H1 (cell line): ENCODE data around the gene FHIT.

ENCODE experiments used
- EGR1 ChIP-seq: IDR thresholded peaks from 2 replicates; pipeline ENCODE4 v1.6.1; 2011; ENCODE audit warnings: low read depth, low read length, borderline replicate concordance
- EZH2 ChIP-seq: fragments of 200-600 bp; sonication (generic); IDR thresholded peaks from 2 replicates; pipeline ENCODE4 v1.7.1; 2012; ENCODE audit warnings: low read depth, mild to moderate bottlenecking, moderate library complexity, low read length, inconsistent platforms; ENCODE audit not compliant: severe bottlenecking
- HDAC2 ChIP-seq, 2 experiments: fragments of 300-600 bp in 1 of 2; sonication (generic) in 1 of 2; IDR thresholded peaks; 2 replicates each; pipeline ENCODE4 v1.6.1; 2011 to 2012; ENCODE audit warnings: low read depth in 2 of 2, low read length in 2 of 2, mild to moderate bottlenecking in 2 of 2, moderate library complexity in 2 of 2, borderline replicate concordance in 1 of 2, inconsistent platforms in 1 of 2
- JUND ChIP-seq: IDR thresholded peaks from 2 replicates; pipeline ENCODE4 v1.6.1; 2011; ENCODE audit warnings: mild to moderate bottlenecking, improper control_type of control experiment, low read length
- POLR2AphosphoS5 ChIP-seq: IDR thresholded peaks from 2 replicates; pipeline ENCODE4 v1.6.1; 2011; ENCODE audit warnings: low read depth, low read length
- RAD21 ChIP-seq, 2 experiments: IDR thresholded peaks in 1 of 2; conservative IDR thresholded peaks in 1 of 2; 2 replicates each; pipeline ENCODE4 v1.6.1; 2011; ENCODE audit warnings: low read depth in 2 of 2, low read length in 2 of 2, improper control_type of control experiment in 1 of 2, inconsistent platforms in 1 of 2, mild to moderate bottlenecking in 1 of 2, moderate library complexity in 1 of 2
- SP1 ChIP-seq: IDR thresholded peaks from 2 replicates; pipeline ENCODE4 v1.6.1; 2011; ENCODE audit warnings: low read depth, low read length
- TEAD4 ChIP-seq: IDR thresholded peaks from 2 replicates; pipeline ENCODE4 v1.6.1; 2012; ENCODE audit warnings: low read depth, low read length, inconsistent platforms, mixed read lengths
- TF ChIP-seq, protein P1 (sequence below): IDR thresholded peaks from 2 replicates; pipeline ENCODE4 v1.6.1; 2012; ENCODE audit warnings: inconsistent platforms
- TF ChIP-seq, protein P2 (sequence below), 3 experiments: IDR thresholded peaks; 1 replicate in 2 of 3; 2 replicates in 1 of 3; pipeline versions ENCODE4 v1.5.1 to v1.6.1; 2011; ENCODE audit warnings: low read length in 3 of 3, mild to moderate bottlenecking in 3 of 3, inconsistent platforms in 2 of 3, low read depth in 1 of 3, moderate library complexity in 1 of 3; ENCODE audit not compliant: insufficient read depth in 1 of 3; ENCODE audit errors: control extremely low read depth in 1 of 3

DNA sequence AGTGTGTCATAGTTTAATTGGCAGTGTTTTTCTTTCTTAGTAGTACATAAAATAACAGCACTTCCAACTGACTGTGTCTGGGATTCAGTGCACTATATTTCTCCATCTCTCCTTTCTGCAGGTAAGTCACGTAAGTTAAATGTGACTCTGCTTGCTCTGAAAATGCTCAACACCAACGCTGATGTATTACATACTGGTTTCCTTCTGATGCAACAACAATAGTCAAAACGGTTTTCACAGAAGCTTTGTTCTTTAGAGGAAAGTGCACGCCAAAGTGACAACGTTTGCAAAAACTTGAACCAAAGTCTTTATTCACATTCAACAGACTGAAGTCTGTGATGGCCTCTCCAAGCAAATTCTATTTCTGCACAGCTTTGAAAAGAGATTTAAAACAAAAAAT, 1494.3 kb downstream of the FHIT start:
- TF ChIP-seq, protein P1, sequence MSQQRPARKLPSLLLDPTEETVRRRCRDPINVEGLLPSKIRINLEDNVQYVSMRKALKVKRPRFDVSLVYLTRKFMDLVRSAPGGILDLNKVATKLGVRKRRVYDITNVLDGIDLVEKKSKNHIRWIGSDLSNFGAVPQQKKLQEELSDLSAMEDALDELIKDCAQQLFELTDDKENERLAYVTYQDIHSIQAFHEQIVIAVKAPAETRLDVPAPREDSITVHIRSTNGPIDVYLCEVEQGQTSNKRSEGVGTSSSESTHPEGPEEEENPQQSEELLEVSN = no peak
- no peak for TF ChIP-seq TEAD4
- TF ChIP-seq JUND = no peak
- TF ChIP-seq, protein P2, sequence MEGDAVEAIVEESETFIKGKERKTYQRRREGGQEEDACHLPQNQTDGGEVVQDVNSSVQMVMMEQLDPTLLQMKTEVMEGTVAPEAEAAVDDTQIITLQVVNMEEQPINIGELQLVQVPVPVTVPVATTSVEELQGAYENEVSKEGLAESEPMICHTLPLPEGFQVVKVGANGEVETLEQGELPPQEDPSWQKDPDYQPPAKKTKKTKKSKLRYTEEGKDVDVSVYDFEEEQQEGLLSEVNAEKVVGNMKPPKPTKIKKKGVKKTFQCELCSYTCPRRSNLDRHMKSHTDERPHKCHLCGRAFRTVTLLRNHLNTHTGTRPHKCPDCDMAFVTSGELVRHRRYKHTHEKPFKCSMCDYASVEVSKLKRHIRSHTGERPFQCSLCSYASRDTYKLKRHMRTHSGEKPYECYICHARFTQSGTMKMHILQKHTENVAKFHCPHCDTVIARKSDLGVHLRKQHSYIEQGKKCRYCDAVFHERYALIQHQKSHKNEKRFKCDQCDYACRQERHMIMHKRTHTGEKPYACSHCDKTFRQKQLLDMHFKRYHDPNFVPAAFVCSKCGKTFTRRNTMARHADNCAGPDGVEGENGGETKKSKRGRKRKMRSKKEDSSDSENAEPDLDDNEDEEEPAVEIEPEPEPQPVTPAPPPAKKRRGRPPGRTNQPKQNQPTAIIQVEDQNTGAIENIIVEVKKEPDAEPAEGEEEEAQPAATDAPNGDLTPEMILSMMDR (IDR thresholded peaks at IDR 0.05; ENCODE audit: control extremely low read depth in 1 of 3, insufficient read depth in 1 of 3, low read depth in 1 of 3, low read length in 3 of 3) = no peak
- no peak for TF ChIP-seq EZH2
- TF ChIP-seq RAD21 (IDR thresholded peaks at IDR 0.05 in 1 of 2, conservative IDR thresholded peaks at IDR 0.05 in 1 of 2; ENCODE audit: low read depth in 2 of 2, low read length in 2 of 2) = no peak
- TF ChIP-seq SP1 = no peak
- TF ChIP-seq HDAC2 (IDR thresholded peaks at IDR 0.05; ENCODE audit: borderline replicate concordance in 1 of 2, low read depth in 2 of 2, low read length in 2 of 2) = no peak
- no peak for TF ChIP-seq POLR2AphosphoS5
- no peak for TF ChIP-seq EGR1
